Peyer's patch (tissue), 4 donors: ENCODE results near the gene MAD1L1. TPM values are rescaled to one million over a fixed set of nuclear protein-coding genes. Genes with fewer than 3 reads are reported as not detected.
A peak's percentile ranks its signal among the peaks of the same experiment; 100 is the strongest.

Source experiments
- DNase-seq, 3 donors: peaks; one replicate each; pipeline ENCODE4 v3.0.0-alpha.2; 2017 to 2019
- H3K27ac ChIP-seq, 4 donors: fragments of 200-600 bp; sonication (generic); one replicate each; pipeline ENCODE4 v1.5.1; 2016 to 2019
- H3K27me3 ChIP-seq, 2 donors: fragments of 200-600 bp; sonication (generic); one replicate each; pipeline ENCODE4 v1.5.1; 2019
- H3K36me3 ChIP-seq, 3 donors: fragments of 200-600 bp; sonication (generic); one replicate each; pipeline ENCODE4 v1.5.1; 2016 to 2019
- H3K4me1 ChIP-seq, 4 donors: fragments of 200-600 bp; sonication (generic); one replicate each; pipeline ENCODE4 v1.5.1; 2016 to 2019
- H3K4me3 ChIP-seq, 4 donors: fragments of 200-600 bp; sonication (generic); 1 replicate in 3 of 4; 2 replicates in 1 of 4; pipeline ENCODE4 v1.5.1; 2016 to 2019; ENCODE audit warnings: mild to moderate bottlenecking in 1 of 4
- H3K9me3 ChIP-seq, 4 donors: fragments of 200-600 bp; sonication (generic); one replicate each; pipeline ENCODE4 v1.5.1; 2016 to 2019; ENCODE audit warnings: mild to moderate bottlenecking in 1 of 4
- CTCF ChIP-seq, 6 experiments: fragments of 450-650 bp in 4 of 6; fragments of 200-600 bp in 2 of 6; sonication (generic) in 1 of 6; IDR thresholded peaks; one replicate each; pipeline ENCODE4 v1.5.1; 2017 to 2019; ENCODE audit warnings: antibody characterized with exemption in 6 of 6, mild to moderate bottlenecking in 3 of 6, moderate library complexity in 1 of 6
- POLR2A ChIP-seq, 2 donors: fragments of 450-650 bp; IDR thresholded peaks; one replicate each; pipeline ENCODE4 v1.5.1; 2017; ENCODE audit warnings: antibody characterized with exemption in 2 of 2, mild to moderate bottlenecking in 2 of 2, moderate library complexity in 2 of 2
- total RNA-seq, 4 donors: library from RNA; depleted of rRNA; stranded (reverse); fragments of >200 nt; gene quantifications; one replicate each; pipeline ENCODE4 v1.1.0, GENCODE V29; 2016

The MAD1L1 gene
- total RNA-seq, 4 donors from 2014 or later, result 43.9 to 417 (median 59.1) TPM

GRCh38 chr7:2209146-2209960, 23.4 kb downstream of the MAD1L1 start:
- no peaks in the 10 kb centered on the region for H3K4me1 ChIP-seq
- peaks cover 0 to 38% (median 0%) of the 10 kb centered on the region in 3 donors for H3K36me3 ChIP-seq
- peak; percentile 60 to 77 (median 70) for DNase-seq
- no peak overlapping the region for H3K27ac ChIP-seq
- H3K27me3 ChIP-seq, result no peaks in the 10 kb centered on the region
- TF ChIP-seq CTCF (IDR thresholded peaks at IDR 0.05) (peak; percentile 37 to 62 (median 56)), POLR2A (IDR thresholded peaks at IDR 0.05) (no peak)
- H3K4me3 ChIP-seq, result no peak overlapping the region
- no peaks in the 10 kb centered on the region for H3K9me3 ChIP-seq

GRCh38 chr7:2208712-2209111, 24.0 kb downstream of the MAD1L1 start:
- H3K36me3 ChIP-seq, result peaks cover 0 to 31% (median 0%) of the 10 kb centered on the region in 3 donors
- no peaks in the 10 kb centered on the region for H3K9me3 ChIP-seq
- H3K4me1 ChIP-seq, result no peaks in the 10 kb centered on the region
- no peaks in the 10 kb centered on the region for H3K27me3 ChIP-seq
- H3K4me3 ChIP-seq, result no peak overlapping the region
- no peak for TF ChIP-seq POLR2A (IDR thresholded peaks at IDR 0.05)
- no peak for TF ChIP-seq CTCF (IDR thresholded peaks at IDR 0.05)
- no peak overlapping the region for H3K27ac ChIP-seq
- no peak for DNase-seq

- Histone ChIP-seq H3K4me1 (no peaks in the 10 kb centered on the region), H3K9me3 (no peaks in the 10 kb centered on the region), H3K27me3 (no peaks in the 10 kb centered on the region), H3K27ac (no peak overlapping the region), H3K36me3 (peaks cover 0 to 16% (median 0%) of the 10 kb centered on the region in 3 donors), H3K4me3 (no peak overlapping the region)
- no peak for DNase-seq
- TF ChIP-seq POLR2A (IDR thresholded peaks at IDR 0.05) (no peak), CTCF (IDR thresholded peaks at IDR 0.05) (no peak)
Observed at GRCh38 chr7:2205036-2205780, 27.5 kb downstream of the MAD1L1 start.

GRCh38 chr7:2204446-2204845, 28.3 kb downstream of the MAD1L1 start:
- no peak for DNase-seq
- no peak overlapping the region for H3K27ac ChIP-seq
- TF ChIP-seq CTCF (IDR thresholded peaks at IDR 0.05), result no peak
- no peak for TF ChIP-seq POLR2A (IDR thresholded peaks at IDR 0.05)

GRCh38 chr7:2203766-2204300, 28.9 kb downstream of the MAD1L1 start:
- Histone ChIP-seq H3K4me3 (no peak overlapping the region), H3K27ac (no peak overlapping the region), H3K4me1 (no peaks in the 10 kb centered on the region), H3K27me3 (no peaks in the 10 kb centered on the region), H3K36me3 (peaks cover 0 to 30% (median 0%) of the 10 kb centered on the region in 3 donors), H3K9me3 (no peaks in the 10 kb centered on the region)
- DNase-seq, result no peak
- TF ChIP-seq CTCF (IDR thresholded peaks at IDR 0.05) (no peak), POLR2A (IDR thresholded peaks at IDR 0.05) (no peak)

More at GRCh38 chr7:2204446-2204845, 28.3 kb downstream of the MAD1L1 start:
- H3K4me3 ChIP-seq, result no peak overlapping the region
- H3K36me3 ChIP-seq, result peaks cover 0 to 24% (median 0%) of the 10 kb centered on the region in 3 donors
- H3K4me1 ChIP-seq, result no peaks in the 10 kb centered on the region
- H3K9me3 ChIP-seq, result no peaks in the 10 kb centered on the region
- no peaks in the 10 kb centered on the region for H3K27me3 ChIP-seq
